ENCODE results near the gene TTC7B.

Gene TTC7B

DNA sequence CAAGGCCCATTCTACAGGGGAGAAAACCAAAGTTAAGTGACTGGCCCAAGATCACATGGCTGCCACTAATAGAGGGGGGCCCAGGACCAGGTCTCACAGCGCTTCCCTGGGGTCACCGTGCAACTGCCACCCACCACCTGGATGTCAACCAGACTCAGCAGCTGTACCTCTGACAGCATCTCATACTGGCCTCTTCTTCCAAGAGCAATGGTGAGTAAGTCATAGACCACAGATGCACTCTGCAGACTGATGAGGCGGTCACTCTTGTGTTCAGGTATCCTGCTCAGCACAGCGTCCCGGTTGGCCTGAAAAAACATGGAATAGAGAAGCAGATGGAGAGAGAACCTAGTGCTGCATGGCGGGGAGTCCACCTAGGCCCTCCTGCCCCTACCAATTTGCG, 139.9 kb downstream of the TTC7B start:
- H3K4me1 ChIP-seq (ENCODE audit: low read depth, poor library complexity, severe bottlenecking), result no peaks in the 10 kb centered on the region
- H3K79me2 ChIP-seq (ENCODE audit: insufficient read depth, low read depth), result no peaks in the 10 kb centered on the region
- no peak overlapping the region for H2AFZ ChIP-seq (ENCODE audit: low read depth)
- no peak overlapping the region for H3K27ac ChIP-seq
- H3K4me2 ChIP-seq, result no peak overlapping the region
- H3K4me3 ChIP-seq (IDR thresholded peaks at IDR 0.05; ENCODE audit: insufficient read depth, low read depth, low read length), result no peak overlapping the region
- no peaks in the 10 kb centered on the region for H3K27me3 ChIP-seq (ENCODE audit: insufficient read depth, low read depth)
- H3K36me3 ChIP-seq (ENCODE audit: insufficient read depth), result no peaks in the 10 kb centered on the region
- H4K20me1 ChIP-seq (ENCODE audit: insufficient read depth), result no peaks in the 10 kb centered on the region
- H3K9ac ChIP-seq, result no peak overlapping the region
- no peak for TF ChIP-seq CTCF (conservative IDR thresholded peaks at IDR 0.05; ENCODE audit: low read depth, low read length)

- no peak overlapping the region for H3K4me2 ChIP-seq
- H3K79me2 ChIP-seq (ENCODE audit: insufficient read depth, low read depth), result no peaks in the 10 kb centered on the region
- no peak for TF ChIP-seq CTCF (conservative IDR thresholded peaks at IDR 0.05; ENCODE audit: low read depth, low read length)
- no peak overlapping the region for H3K9ac ChIP-seq
- H3K4me1 ChIP-seq (ENCODE audit: low read depth, poor library complexity, severe bottlenecking), result no peaks in the 10 kb centered on the region
- H3K27me3 ChIP-seq (ENCODE audit: insufficient read depth, low read depth), result no peaks in the 10 kb centered on the region
- H3K4me3 ChIP-seq (IDR thresholded peaks at IDR 0.05; ENCODE audit: insufficient read depth, low read depth, low read length), result no peak overlapping the region
- H2AFZ ChIP-seq (ENCODE audit: low read depth), result no peak overlapping the region
- no peaks in the 10 kb centered on the region for H3K36me3 ChIP-seq (ENCODE audit: insufficient read depth)
- no peak overlapping the region for H3K27ac ChIP-seq
- no peaks in the 10 kb centered on the region for H4K20me1 ChIP-seq (ENCODE audit: insufficient read depth)
Observed at GRCh38 chr14:90675399-90675798, 140.8 kb downstream of the TTC7B start.

- H3K4me1 ChIP-seq (ENCODE audit: low read depth, poor library complexity, severe bottlenecking), result no peaks in the 10 kb centered on the region
- no peak overlapping the region for H3K4me3 ChIP-seq (IDR thresholded peaks at IDR 0.05; ENCODE audit: insufficient read depth, low read depth, low read length)
- no peaks in the 10 kb centered on the region for H4K20me1 ChIP-seq (ENCODE audit: insufficient read depth)
- no peaks in the 10 kb centered on the region for H3K27me3 ChIP-seq (ENCODE audit: insufficient read depth, low read depth)
- no peaks in the 10 kb centered on the region for H3K79me2 ChIP-seq (ENCODE audit: insufficient read depth, low read depth)
- H3K36me3 ChIP-seq (ENCODE audit: insufficient read depth), result no peaks in the 10 kb centered on the region
- H3K27ac ChIP-seq, result no peak overlapping the region
- H2AFZ ChIP-seq (ENCODE audit: low read depth), result no peak overlapping the region
- H3K9ac ChIP-seq, result no peak overlapping the region
- no peak for TF ChIP-seq CTCF (conservative IDR thresholded peaks at IDR 0.05; ENCODE audit: low read depth, low read length)
- H3K4me2 ChIP-seq, result no peak overlapping the region
Observed at GRCh38 chr14:90674716-90675115, 141.5 kb downstream of the TTC7B start.

DNA sequence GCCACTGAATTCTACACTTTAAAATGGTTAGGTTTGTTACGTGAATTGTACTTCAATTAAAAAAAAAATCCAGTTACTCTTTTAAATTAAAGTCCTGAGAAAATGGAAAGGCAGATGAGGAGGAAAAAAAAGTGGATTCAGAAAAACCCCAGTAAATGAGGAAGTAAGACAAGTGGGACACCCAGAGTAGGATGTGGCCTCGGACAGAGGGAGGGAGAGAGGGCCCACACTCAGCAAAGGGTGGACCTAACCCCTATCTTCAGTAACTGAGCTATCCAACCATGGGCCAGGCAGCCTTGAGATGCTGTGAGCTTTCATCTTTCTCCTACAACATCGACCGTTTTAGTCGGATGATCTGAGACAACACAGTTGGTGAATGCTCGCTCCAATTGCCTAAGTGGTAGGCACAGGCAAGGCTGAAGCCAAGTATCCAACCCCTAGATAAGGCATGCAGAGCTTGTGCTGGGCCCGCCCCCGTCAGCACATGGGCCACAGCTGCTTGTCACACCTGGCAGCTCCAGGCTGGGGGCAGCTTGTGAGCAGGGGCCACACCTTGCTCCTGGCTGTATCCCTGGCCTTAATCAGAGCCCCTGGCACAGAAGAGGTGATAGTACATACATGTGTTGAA, 142.1 kb downstream of the TTC7B start:
- no peak for TF ChIP-seq CTCF (conservative IDR thresholded peaks at IDR 0.05; ENCODE audit: low read depth, low read length)
- H3K4me2 ChIP-seq, result no peak overlapping the region
- no peaks in the 10 kb centered on the region for H3K79me2 ChIP-seq (ENCODE audit: insufficient read depth, low read depth)
- H3K36me3 ChIP-seq (ENCODE audit: insufficient read depth), result no peaks in the 10 kb centered on the region
- no peaks in the 10 kb centered on the region for H3K27me3 ChIP-seq (ENCODE audit: insufficient read depth, low read depth)
- no peaks in the 10 kb centered on the region for H3K4me1 ChIP-seq (ENCODE audit: low read depth, poor library complexity, severe bottlenecking)
- H3K27ac ChIP-seq, result no peak overlapping the region
- no peak overlapping the region for H3K4me3 ChIP-seq (IDR thresholded peaks at IDR 0.05; ENCODE audit: insufficient read depth, low read depth, low read length)
- no peaks in the 10 kb centered on the region for H4K20me1 ChIP-seq (ENCODE audit: insufficient read depth)
- H3K9ac ChIP-seq, result no peak overlapping the region
- no peak overlapping the region for H2AFZ ChIP-seq (ENCODE audit: low read depth)

Measured in KMS-11 (cell line).